Mammary epithelial cell (primary cell): Measurements from ENCODE around the gene EXOSC3.

Experiments used
- CTCF ChIP-seq, 2 donors: IDR thresholded peaks in 1 of 2; conservative IDR thresholded peaks in 1 of 2; 2 replicates each; pipeline ENCODE4 v1.5.1; 2011 to 2012; ENCODE audit warnings: inconsistent platforms in 2 of 2, low read length in 2 of 2, mild to moderate bottlenecking in 2 of 2, control low read depth in 1 of 2, low read depth in 1 of 2; ENCODE audit not compliant: insufficient read depth in 1 of 2; ENCODE audit errors: extremely low read depth in 1 of 2
- EZH2 ChIP-seq: IDR thresholded peaks from 2 replicates; pipeline ENCODE4 v1.6.1; 2012; ENCODE audit warnings: low read length, inconsistent platforms, borderline replicate concordance

GRCh38 chr9:37790096-37790495 lies 5.2 kb upstream of the EXOSC3 start:
- TF ChIP-seq CTCF (conservative IDR thresholded peaks at IDR 0.05 in 1 of 2, IDR thresholded peaks at IDR 0.05 in 1 of 2; ENCODE audit: extremely low read depth in 1 of 2, insufficient read depth in 1 of 2, low read depth in 1 of 2, low read length in 2 of 2) (no peak), EZH2 (no peak)
